Measurements from ENCODE around the gene MACROD1. TPM values are rescaled to one million over a fixed set of nuclear protein-coding genes. Genes with fewer than 3 reads are reported as not detected.

MACROD1 gene
- total RNA-seq, 4 donors from 2014 or later = 28.8 to 70.7 (median 33.7) TPM

DNA sequence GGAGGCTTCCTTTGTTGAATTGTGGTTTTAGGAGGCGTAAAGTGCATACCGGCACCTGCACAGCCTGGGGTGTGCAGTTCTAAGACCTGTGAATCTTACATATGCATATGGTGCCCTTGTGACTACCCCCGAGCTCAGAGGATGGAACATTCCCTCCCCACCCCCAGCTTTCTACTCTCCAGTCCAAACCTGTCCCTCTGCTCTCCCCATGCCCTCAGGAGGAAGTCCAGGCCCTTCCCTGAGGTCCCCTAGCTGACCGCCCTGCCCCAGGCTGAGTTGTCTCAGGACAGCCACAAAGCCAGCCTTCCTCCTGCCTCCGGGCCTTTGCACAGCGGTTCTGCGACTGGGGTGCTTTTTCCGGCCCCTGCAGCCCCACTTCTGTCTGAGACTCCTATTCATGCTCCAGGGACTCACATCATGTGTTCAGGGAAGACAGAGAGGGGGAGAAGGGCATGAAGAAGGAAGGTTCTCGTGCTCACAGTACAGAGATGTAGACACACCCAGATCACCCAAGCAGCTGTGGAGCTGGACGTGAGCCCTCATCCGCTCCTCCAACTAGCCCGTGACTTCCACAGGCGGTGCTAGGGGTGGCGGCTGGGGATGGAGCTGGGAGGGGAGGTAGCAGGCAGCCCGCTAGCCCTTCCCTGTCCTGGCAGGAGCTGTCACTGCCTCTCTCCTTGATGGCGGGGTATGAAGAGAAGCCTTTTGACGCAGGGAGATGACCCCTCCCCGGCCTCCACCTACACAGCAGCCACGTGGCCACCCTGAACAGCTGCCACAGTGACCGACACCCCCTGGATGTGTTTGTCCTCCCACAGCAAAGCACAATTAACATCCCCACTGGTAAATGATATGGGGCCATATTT lies 79.4 kb downstream of the MACROD1 start:
- Histone ChIP-seq H3K9me3 (no peaks in the 10 kb centered on the region), H3K27me3 (no peaks in the 10 kb centered on the region), H3K4me1 (peaks cover 15 to 36% (median 20%) of the 10 kb centered on the region in 4 donors), H3K27ac (replicated peaks in 1 of 4) (no peak overlapping the region), H3K36me3 (no peaks in the 10 kb centered on the region), H3K4me3 (no peak overlapping the region)
- WGBS = 75% methylated on average over 17 of the region's 20 CpGs
- TF ChIP-seq POLR2AphosphoS5 (IDR thresholded peaks at IDR 0.05) = peak in 1 of 2 donors; percentile 24
- TF ChIP-seq POLR2A (IDR thresholded peaks at IDR 0.05; ENCODE audit: low read depth) = no peak
- no peak for DNase-seq (ENCODE audit: extremely low spot score)
- intact Hi-C loops (cut with DNase I) = no loop called here

GRCh38 chr11:64085906-64086257 lies 80.0 kb downstream of the MACROD1 start:
- no peak overlapping the region for H3K27ac ChIP-seq (replicated peaks in 1 of 4)
- no peaks in the 10 kb centered on the region for H3K9me3 ChIP-seq
- H3K27me3 ChIP-seq = no peaks in the 10 kb centered on the region
- H3K4me3 ChIP-seq = no peak overlapping the region
- TF ChIP-seq POLR2AphosphoS5 (IDR thresholded peaks at IDR 0.05) (no peak), POLR2A (IDR thresholded peaks at IDR 0.05; ENCODE audit: low read depth) (no peak), CTCF (IDR thresholded peaks at IDR 0.05) (no peak), EP300 (IDR thresholded peaks at IDR 0.05) (no peak)
- no peaks in the 10 kb centered on the region for H3K36me3 ChIP-seq
- peaks cover 15 to 32% (median 20%) of the 10 kb centered on the region in 4 donors for H3K4me1 ChIP-seq
- intact Hi-C loops (cut with DNase I) = no loop called here
- DNase-seq (ENCODE audit: extremely low spot score) = no peak
- WGBS = 85% methylated on average over 4 of the region's 5 CpGs

DNA sequence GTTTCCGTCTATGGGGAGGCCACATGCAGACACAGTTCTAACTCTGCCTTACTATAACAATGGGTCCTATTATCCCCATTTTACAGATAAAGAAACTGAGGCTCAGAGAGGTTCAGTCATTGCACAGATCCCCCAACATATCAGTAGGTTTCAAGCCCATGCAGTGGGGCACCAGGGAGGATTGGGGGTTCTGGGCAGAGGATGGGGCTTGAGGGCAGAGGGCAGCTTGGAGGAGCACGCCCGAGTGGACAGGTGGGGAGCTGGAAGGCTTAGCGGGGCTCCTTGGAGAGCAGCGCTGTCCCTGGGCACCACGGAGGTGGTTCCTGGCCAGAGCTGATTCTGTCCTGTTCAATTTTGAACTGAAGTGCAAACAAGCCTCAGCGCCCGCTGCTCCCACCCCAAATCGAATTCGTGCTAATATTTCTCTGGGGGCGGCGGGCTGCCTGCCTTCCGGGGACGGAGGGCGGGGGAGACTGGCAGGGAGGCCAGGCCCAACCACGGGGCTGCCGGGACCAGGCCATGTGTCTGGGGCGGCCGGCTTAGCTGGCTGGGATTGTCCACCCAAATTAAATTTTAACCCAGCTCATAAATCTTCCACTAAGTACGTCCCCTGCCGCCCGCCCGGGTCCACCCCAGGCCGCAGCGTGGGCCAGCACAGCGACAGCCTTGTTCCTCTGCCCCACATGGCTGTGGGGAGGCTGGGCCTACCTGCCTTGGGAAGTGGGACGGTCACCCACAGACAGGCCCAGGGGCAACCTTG lies 80.8 kb downstream of the MACROD1 start:
- intact Hi-C loops (cut with DNase I) = no loop called here
- Histone ChIP-seq H3K36me3 (no peaks in the 10 kb centered on the region), H3K27ac (replicated peaks in 1 of 4) (no peak overlapping the region), H3K4me1 (peaks cover 13 to 24% (median 18%) of the 10 kb centered on the region in 4 donors), H3K4me3 (no peak overlapping the region), H3K27me3 (no peaks in the 10 kb centered on the region), H3K9me3 (no peaks in the 10 kb centered on the region)
- TF ChIP-seq CTCF (IDR thresholded peaks at IDR 0.05) = no peak
- no peak for TF ChIP-seq POLR2A (IDR thresholded peaks at IDR 0.05; ENCODE audit: low read depth)
- TF ChIP-seq POLR2AphosphoS5 (IDR thresholded peaks at IDR 0.05) = no peak
- TF ChIP-seq EP300 (IDR thresholded peaks at IDR 0.05) = no peak
- DNase-seq (ENCODE audit: extremely low spot score) = no peak
- WGBS = 94% methylated on average over 18 of the region's 27 CpGs

- H3K9me3 ChIP-seq = no peaks in the 10 kb centered on the region
- peaks cover 8 to 22% (median 18%) of the 10 kb centered on the region in 4 donors for H3K4me1 ChIP-seq
- no peaks in the 10 kb centered on the region for H3K27me3 ChIP-seq
- TF ChIP-seq EP300 (IDR thresholded peaks at IDR 0.05) = no peak
- no peak for TF ChIP-seq POLR2AphosphoS5 (IDR thresholded peaks at IDR 0.05)
- TF ChIP-seq CTCF (IDR thresholded peaks at IDR 0.05) = no peak
- no peak for TF ChIP-seq POLR2A (IDR thresholded peaks at IDR 0.05; ENCODE audit: low read depth)
- no peaks in the 10 kb centered on the region for H3K36me3 ChIP-seq
- 81% methylated on average over 25 of the region's 26 CpGs for WGBS
- H3K4me3 ChIP-seq = no peak overlapping the region
- DNase-seq (ENCODE audit: extremely low spot score) = no peak
- no peak overlapping the region for H3K27ac ChIP-seq (replicated peaks in 1 of 4)
- intact Hi-C loops (cut with DNase I) = no loop called here
These were observed 81.6 kb downstream of the MACROD1 start for GRCh38 chr11:64084146-64084950.

All from esophagus muscularis mucosa (tissue), 4 donors.